Lower leg skin (tissue), 4 donors: Measurements from ENCODE around the gene ESRRB. TPM values are rescaled to one million over a fixed set of nuclear protein-coding genes. Genes with fewer than 3 reads are reported as not detected.
A peak's percentile ranks its signal among the peaks of the same experiment; 100 is the strongest.

Experiments used
- DNase-seq, 2 donors: peaks; one replicate each; pipeline ENCODE4 v3.0.0-alpha.2; 2019; ENCODE audit warnings: low spot score in 2 of 2
- H3K4me3 ChIP-seq: fragments of 200-600 bp; sonication (generic); 2 replicates; pipeline ENCODE4 v1.5.1; 2017; ENCODE audit warnings: mild to moderate bottlenecking, low read depth; ENCODE audit not compliant: poor library complexity, severe bottlenecking
- CTCF ChIP-seq, 3 donors: fragments of 450-650 bp; IDR thresholded peaks; one replicate each; pipeline ENCODE4 v1.5.1; 2016; ENCODE audit warnings: antibody characterized with exemption in 3 of 3, mild to moderate bottlenecking in 3 of 3, moderate library complexity in 2 of 3
- POLR2A ChIP-seq, 2 donors: fragments of 450-650 bp; IDR thresholded peaks; one replicate each; pipeline ENCODE4 v1.6.1; 2016 to 2017; ENCODE audit warnings: antibody characterized with exemption in 2 of 2, mild to moderate bottlenecking in 1 of 2, moderate library complexity in 1 of 2
- WGBS, 2 donors: methylation state at CpG; one replicate each; pipeline ENCODE4 v1.1.5; 2018; 5-methylcytosine and 5-hydroxymethylcytosine counted together
- intact Hi-C: fragments of 100-400 bp; cut with DNase I; formaldehyde crosslinking; loops from one replicate; pipeline ENCODE4 v1.15.0; 2023; ENCODE audit warnings: low total_unique reads
- total RNA-seq, 4 donors: library from RNA; depleted of rRNA; stranded (reverse); fragments of >200 nt; gene quantifications; one replicate each; pipeline ENCODE4 v1.1.0, GENCODE V29; 2016

The ESRRB gene
- total RNA-seq, 4 donors from 2014 or later: 0.08 to 1.1 (median 0.19) TPM; not detected in 1

- intact Hi-C loops: no loop called here
- WGBS, 2 donors: 64 to 66% methylated on average over 4 of the region's 4 CpGs
- no peak overlapping the region for H3K4me3 ChIP-seq
- no peak for TF ChIP-seq POLR2A (IDR thresholded peaks at IDR 0.05)
- no peak for TF ChIP-seq CTCF (IDR thresholded peaks at IDR 0.05)
- no peak for DNase-seq
These were observed 9.5 kb downstream of the ESRRB start for GRCh38 chr14:76385435-76385834.

GRCh38 chr14:76386944-76387782 lies 11.2 kb downstream of the ESRRB start:
- DNase-seq: peak; percentile 28 to 93
- 11 to 30% methylated on average over 11 of the region's 11 CpGs for WGBS, 2 donors
- no peak for TF ChIP-seq POLR2A (IDR thresholded peaks at IDR 0.05)
- TF ChIP-seq CTCF (IDR thresholded peaks at IDR 0.05): peak in 1 of 3 donors; percentile 61
- intact Hi-C loops: no loop called here
- no peak overlapping the region for H3K4me3 ChIP-seq

GRCh38 chr14:76389841-76390240 lies 13.9 kb downstream of the ESRRB start:
- no peak for DNase-seq
- H3K4me3 ChIP-seq: no peak overlapping the region
- intact Hi-C loops: no loop called here
- WGBS, 2 donors: 81 to 84% methylated on average over 9 of the region's 9 CpGs
- no peak for TF ChIP-seq POLR2A (IDR thresholded peaks at IDR 0.05)

- no peak for TF ChIP-seq POLR2A (IDR thresholded peaks at IDR 0.05)
- no peak for TF ChIP-seq CTCF (IDR thresholded peaks at IDR 0.05)
- no peak for DNase-seq
- H3K4me3 ChIP-seq: no peak overlapping the region
- 90% methylated on average over 7 of the region's 7 CpGs for WGBS, 2 donors
- intact Hi-C loops: no loop called here
These were observed 14.7 kb downstream of the ESRRB start for GRCh38 chr14:76390621-76391020.

- DNase-seq: no peak
- no peak overlapping the region for H3K4me3 ChIP-seq
- intact Hi-C loops: no loop called here
- 62 to 64% methylated on average over 12 of the region's 12 CpGs for WGBS, 2 donors
- TF ChIP-seq POLR2A (IDR thresholded peaks at IDR 0.05) (no peak), CTCF (IDR thresholded peaks at IDR 0.05) (no peak)
These were observed 16.2 kb downstream of the ESRRB start for GRCh38 chr14:76391981-76392690.

- WGBS, 2 donors: 73 to 82% methylated on average over 5 of the region's 5 CpGs
- no peak for TF ChIP-seq POLR2A (IDR thresholded peaks at IDR 0.05)
- no peak for TF ChIP-seq CTCF (IDR thresholded peaks at IDR 0.05)
- intact Hi-C loops: no loop called here
- DNase-seq: no peak
- no peak overlapping the region for H3K4me3 ChIP-seq
These were observed 18.6 kb downstream of the ESRRB start for GRCh38 chr14:76394569-76394968.
